ENCODE measurements around the gene HS3ST5. TPM values are rescaled to one million over a fixed set of nuclear protein-coding genes. Genes with fewer than 3 reads are reported as not detected.

HS3ST5 gene
- total and polyA plus RNA-seq, 2 experiments from 2014 or later, result 2.8 to 3.5 TPM

DNA sequence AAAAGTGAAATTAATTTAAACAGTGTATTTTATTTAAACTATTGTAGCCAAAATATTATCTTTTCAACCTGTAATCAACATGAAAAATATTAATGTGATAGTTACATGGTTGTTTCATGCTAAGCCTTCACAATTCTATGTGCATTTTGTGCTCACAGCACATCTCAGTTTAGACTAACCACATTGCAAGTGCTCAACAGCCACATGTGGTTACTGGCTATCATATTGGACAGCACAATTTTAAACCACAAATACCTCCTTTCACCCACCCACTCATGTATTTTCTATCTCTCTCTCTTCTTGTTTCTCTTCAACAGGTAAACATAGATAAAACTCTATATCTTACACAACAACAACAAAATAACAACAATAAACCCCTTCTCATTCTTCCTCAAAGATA lies 12.5 kb upstream of the HS3ST5 start (continued):
- TF ChIP-seq, protein P1, sequence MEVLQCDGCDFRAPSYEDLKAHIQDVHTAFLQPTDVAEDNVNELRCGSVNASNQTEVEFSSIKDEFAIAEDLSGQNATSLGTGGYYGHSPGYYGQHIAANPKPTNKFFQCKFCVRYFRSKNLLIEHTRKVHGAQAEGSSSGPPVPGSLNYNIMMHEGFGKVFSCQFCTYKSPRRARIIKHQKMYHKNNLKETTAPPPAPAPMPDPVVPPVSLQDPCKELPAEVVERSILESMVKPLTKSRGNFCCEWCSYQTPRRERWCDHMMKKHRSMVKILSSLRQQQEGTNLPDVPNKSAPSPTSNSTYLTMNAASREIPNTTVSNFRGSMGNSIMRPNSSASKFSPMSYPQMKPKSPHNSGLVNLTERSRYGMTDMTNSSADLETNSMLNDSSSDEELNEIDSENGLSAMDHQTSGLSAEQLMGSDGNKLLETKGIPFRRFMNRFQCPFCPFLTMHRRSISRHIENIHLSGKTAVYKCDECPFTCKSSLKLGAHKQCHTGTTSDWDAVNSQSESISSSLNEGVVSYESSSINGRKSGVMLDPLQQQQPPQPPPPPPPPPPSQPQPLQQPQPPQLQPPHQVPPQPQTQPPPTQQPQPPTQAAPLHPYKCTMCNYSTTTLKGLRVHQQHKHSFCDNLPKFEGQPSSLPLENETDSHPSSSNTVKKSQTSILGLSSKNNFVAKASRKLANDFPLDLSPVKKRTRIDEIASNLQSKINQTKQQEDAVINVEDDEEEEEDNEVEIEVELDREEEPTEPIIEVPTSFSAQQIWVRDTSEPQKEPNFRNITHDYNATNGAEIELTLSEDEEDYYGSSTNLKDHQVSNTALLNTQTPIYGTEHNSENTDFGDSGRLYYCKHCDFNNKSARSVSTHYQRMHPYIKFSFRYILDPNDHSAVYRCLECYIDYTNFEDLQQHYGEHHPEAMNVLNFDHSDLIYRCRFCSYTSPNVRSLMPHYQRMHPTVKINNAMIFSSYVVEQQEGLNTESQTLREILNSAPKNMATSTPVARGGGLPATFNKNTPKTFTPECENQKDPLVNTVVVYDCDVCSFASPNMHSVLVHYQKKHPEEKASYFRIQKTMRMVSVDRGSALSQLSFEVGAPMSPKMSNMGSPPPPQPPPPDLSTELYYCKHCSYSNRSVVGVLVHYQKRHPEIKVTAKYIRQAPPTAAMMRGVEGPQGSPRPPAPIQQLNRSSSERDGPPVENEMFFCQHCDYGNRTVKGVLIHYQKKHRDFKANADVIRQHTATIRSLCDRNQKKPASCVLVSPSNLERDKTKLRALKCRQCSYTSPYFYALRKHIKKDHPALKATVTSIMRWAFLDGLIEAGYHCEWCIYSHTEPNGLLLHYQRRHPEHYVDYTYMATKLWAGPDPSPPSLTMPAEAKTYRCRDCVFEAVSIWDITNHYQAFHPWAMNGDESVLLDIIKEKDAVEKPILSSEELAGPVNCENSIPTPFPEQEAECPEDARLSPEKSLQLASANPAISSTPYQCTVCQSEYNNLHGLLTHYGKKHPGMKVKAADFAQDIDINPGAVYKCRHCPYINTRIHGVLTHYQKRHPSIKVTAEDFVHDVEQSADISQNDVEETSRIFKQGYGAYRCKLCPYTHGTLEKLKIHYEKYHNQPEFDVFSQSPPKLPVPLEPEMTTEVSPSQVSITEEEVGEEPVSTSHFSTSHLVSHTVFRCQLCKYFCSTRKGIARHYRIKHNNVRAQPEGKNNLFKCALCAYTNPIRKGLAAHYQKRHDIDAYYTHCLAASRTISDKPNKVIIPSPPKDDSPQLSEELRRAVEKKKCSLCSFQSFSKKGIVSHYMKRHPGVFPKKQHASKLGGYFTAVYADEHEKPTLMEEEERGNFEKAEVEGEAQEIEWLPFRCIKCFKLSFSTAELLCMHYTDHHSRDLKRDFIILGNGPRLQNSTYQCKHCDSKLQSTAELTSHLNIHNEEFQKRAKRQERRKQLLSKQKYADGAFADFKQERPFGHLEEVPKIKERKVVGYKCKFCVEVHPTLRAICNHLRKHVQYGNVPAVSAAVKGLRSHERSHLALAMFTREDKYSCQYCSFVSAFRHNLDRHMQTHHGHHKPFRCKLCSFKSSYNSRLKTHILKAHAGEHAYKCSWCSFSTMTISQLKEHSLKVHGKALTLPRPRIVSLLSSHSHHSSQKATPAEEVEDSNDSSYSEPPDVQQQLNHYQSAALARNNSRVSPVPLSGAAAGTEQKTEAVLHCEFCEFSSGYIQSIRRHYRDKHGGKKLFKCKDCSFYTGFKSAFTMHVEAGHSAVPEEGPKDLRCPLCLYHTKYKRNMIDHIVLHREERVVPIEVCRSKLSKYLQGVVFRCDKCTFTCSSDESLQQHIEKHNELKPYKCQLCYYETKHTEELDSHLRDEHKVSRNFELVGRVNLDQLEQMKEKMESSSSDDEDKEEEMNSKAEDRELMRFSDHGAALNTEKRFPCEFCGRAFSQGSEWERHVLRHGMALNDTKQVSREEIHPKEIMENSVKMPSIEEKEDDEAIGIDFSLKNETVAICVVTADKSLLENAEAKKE (CRISPR knock-in tag; IDR thresholded peaks at IDR 0.05), result no peak
- TF ChIP-seq EZH2phosphoT487 (IDR thresholded peaks at IDR 0.05; ENCODE audit: unreplicated experiment) (no peak), POLR2AphosphoS5 (IDR thresholded peaks at IDR 0.05; ENCODE audit: low read depth) (no peak), ZNF114 (CRISPR knock-in tag; IDR thresholded peaks at IDR 0.05) (no peak)

- H4K20me1 ChIP-seq (replicated peaks; ENCODE audit: insufficient read depth), result no peaks in the 10 kb centered on the region
- H3F3A ChIP-seq (replicated peaks; ENCODE audit: low read depth), result no peaks in the 10 kb centered on the region
- no peaks in the 10 kb centered on the region for H3K79me2 ChIP-seq (replicated peaks; ENCODE audit: insufficient read depth)
- no peaks in the 10 kb centered on the region for H3K27me3 ChIP-seq (ENCODE audit: insufficient read depth)
- H3K27me3 Mint-ChIP-seq (ENCODE audit: insufficient read depth, low read depth, poor library complexity), result no peaks in the 10 kb centered on the region
- no peak overlapping the region for H3K27ac ChIP-seq (ENCODE audit: low read depth)
- no peak for ATAC-seq
- H3K9me2 ChIP-seq (ENCODE audit: insufficient read depth), result peaks cover 21% of the 10 kb centered on the region
- peaks cover 3% of the 10 kb centered on the region; the same call in 2 of the 3 replicates for H3K4me1 Mint-ChIP-seq
- H3K4me2 ChIP-seq, result no peak overlapping the region
- no peaks in the 10 kb centered on the region for H3K9me3 Mint-ChIP-seq
- H3K4me3 Mint-ChIP-seq, result no peak overlapping the region
- no peaks in the 10 kb centered on the region for H3K36me3 ChIP-seq (ENCODE audit: insufficient read depth)
- H2AFZ ChIP-seq, result no peak overlapping the region
- H3K27ac Mint-ChIP-seq, result no peak overlapping the region
- no peaks in the 10 kb centered on the region; the same call in 1 of the 2 replicates for H3K4me1 ChIP-seq (ENCODE audit: insufficient read depth)
- peaks cover 6% of the 10 kb centered on the region; the same call in 2 of the 3 replicates for H3K36me3 Mint-ChIP-seq (ENCODE audit: low read depth)
- no peak for DNase-seq (ENCODE audit: low spot score)
- H3K4me3 ChIP-seq, result no peak overlapping the region
- TF ChIP-seq EZH2 (IDR thresholded peaks at IDR 0.05; ENCODE audit: low read depth, unreplicated experiment) (no peak), STAT1 (IDR thresholded peaks at IDR 0.05; ENCODE audit: unreplicated experiment) (no peak), POLR2AphosphoS5 (IDR thresholded peaks at IDR 0.05; ENCODE audit: low read depth) (no peak), ZNF114 (CRISPR knock-in tag; IDR thresholded peaks at IDR 0.05) (no peak), EZH2phosphoT487 (IDR thresholded peaks at IDR 0.05; ENCODE audit: unreplicated experiment) (no peak), NANOG (IDR thresholded peaks at IDR 0.05; ENCODE audit: borderline replicate concordance) (no peak), ZNF331 (CRISPR knock-in tag; IDR thresholded peaks at IDR 0.05; ENCODE audit: low read depth) (no peak)
- TF ChIP-seq, protein P2, sequence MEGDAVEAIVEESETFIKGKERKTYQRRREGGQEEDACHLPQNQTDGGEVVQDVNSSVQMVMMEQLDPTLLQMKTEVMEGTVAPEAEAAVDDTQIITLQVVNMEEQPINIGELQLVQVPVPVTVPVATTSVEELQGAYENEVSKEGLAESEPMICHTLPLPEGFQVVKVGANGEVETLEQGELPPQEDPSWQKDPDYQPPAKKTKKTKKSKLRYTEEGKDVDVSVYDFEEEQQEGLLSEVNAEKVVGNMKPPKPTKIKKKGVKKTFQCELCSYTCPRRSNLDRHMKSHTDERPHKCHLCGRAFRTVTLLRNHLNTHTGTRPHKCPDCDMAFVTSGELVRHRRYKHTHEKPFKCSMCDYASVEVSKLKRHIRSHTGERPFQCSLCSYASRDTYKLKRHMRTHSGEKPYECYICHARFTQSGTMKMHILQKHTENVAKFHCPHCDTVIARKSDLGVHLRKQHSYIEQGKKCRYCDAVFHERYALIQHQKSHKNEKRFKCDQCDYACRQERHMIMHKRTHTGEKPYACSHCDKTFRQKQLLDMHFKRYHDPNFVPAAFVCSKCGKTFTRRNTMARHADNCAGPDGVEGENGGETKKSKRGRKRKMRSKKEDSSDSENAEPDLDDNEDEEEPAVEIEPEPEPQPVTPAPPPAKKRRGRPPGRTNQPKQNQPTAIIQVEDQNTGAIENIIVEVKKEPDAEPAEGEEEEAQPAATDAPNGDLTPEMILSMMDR (conservative IDR thresholded peaks at IDR 0.05; ENCODE audit: low read depth in 2 of 2), result no peak
- TF ChIP-seq, protein P3, sequence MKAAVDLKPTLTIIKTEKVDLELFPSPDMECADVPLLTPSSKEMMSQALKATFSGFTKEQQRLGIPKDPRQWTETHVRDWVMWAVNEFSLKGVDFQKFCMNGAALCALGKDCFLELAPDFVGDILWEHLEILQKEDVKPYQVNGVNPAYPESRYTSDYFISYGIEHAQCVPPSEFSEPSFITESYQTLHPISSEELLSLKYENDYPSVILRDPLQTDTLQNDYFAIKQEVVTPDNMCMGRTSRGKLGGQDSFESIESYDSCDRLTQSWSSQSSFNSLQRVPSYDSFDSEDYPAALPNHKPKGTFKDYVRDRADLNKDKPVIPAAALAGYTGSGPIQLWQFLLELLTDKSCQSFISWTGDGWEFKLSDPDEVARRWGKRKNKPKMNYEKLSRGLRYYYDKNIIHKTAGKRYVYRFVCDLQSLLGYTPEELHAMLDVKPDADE (IDR thresholded peaks at IDR 0.05), result no peak
These were observed 11.7 kb upstream of the HS3ST5 start for GRCh38 chr6:114354482-114354881.

Data from GM23338 (cell line).